K562 (cell line): ENCODE data around the gene CD300LB. TPM values are rescaled to one million over a fixed set of nuclear protein-coding genes. Genes with fewer than 3 reads are reported as not detected.

Source experiments
- CBX3 ChIP-seq, 2 experiments: IDR thresholded peaks; 1 replicate in 1 of 2; 2 replicates in 1 of 2; pipeline ENCODE4 v1.6.1; 2012; ENCODE audit warnings: inconsistent platforms in 2 of 2, low read length in 2 of 2, borderline replicate concordance in 1 of 2, control low read depth in 1 of 2
- CHD4 ChIP-seq: fragments of 200-600 bp; sonication (generic); IDR thresholded peaks from 3 replicates; pipeline ENCODE4 v1.6.1; 2012; ENCODE audit warnings: low read depth, mild to moderate bottlenecking, mixed read lengths, low read length, inconsistent platforms; ENCODE audit not compliant: insufficient read depth, insufficient replicate concordance, poor library complexity, severe bottlenecking
- DPF2 ChIP-seq: fragments of 450-650 bp; IDR thresholded peaks from 2 replicates; pipeline ENCODE4 v1.6.1; 2016
- EWSR1 ChIP-seq: fragments of 450-650 bp; IDR thresholded peaks from 2 replicates; pipeline ENCODE4 v1.6.1; 2018; ENCODE audit warnings: borderline replicate concordance, mild to moderate bottlenecking, low read depth, moderate library complexity; ENCODE audit not compliant: partially characterized antibody
- KLF6 ChIP-seq: fragments of 250-450 bp; sonication (Bioruptor Pico); IDR thresholded peaks from 2 replicates; pipeline ENCODE4 v1.4.0; 2020; ENCODE audit warnings: mild to moderate bottlenecking, moderate library complexity, borderline replicate concordance
- MBD1 ChIP-seq: fragments of 250-450 bp; sonication (Bioruptor Pico); IDR thresholded peaks from 2 replicates; pipeline ENCODE4 v1.8.0; 2022; ENCODE audit warnings: inconsistent platforms
- POLR2B ChIP-seq: fragments of 450-650 bp; IDR thresholded peaks from 2 replicates; pipeline ENCODE4 v1.6.1; 2018; ENCODE audit warnings: low read depth; ENCODE audit not compliant: partially characterized antibody
- STAT5A ChIP-seq: IDR thresholded peaks from 2 replicates; pipeline ENCODE4 v1.6.1; 2012; ENCODE audit warnings: low read length, inconsistent platforms, borderline replicate concordance
- ZC3H4 ChIP-seq: sonication (generic); formaldehyde crosslinking; IDR thresholded peaks from 2 replicates; pipeline ENCODE4 v1.9.0; 2021; ENCODE audit warnings: missing genetic modification reagents, borderline replicate concordance
- ZFP36 ChIP-seq: fragments of 150-350 bp; IDR thresholded peaks from 2 replicates; pipeline ENCODE4 v1.6.1; 2018; ENCODE audit warnings: low read length, low read depth; ENCODE audit not compliant: partially characterized antibody
- ZNF175 ChIP-seq: fragments of 200-800 bp; sonication (Bioruptor generic); IDR thresholded peaks from 2 replicates; pipeline ENCODE4 v1.6.1; 2016; ENCODE audit warnings: low read depth, mild to moderate bottlenecking, missing genetic modification characterization, missing compliant biosample characterization
- ZNF583 ChIP-seq: fragments of 250-450 bp; sonication (Bioruptor Pico); IDR thresholded peaks from 2 replicates; pipeline ENCODE4 v1.4.0; 2020
- polyA plus RNA-seq, 8 experiments: library from polyadenylated mRNA; depleted of rRNA in 4 of 8; stranded (reverse) in 5 of 8; unstranded in 3 of 8; fragments of >200 nt; fragmentation: Nextera tagmentation in 2 of 8; fragmentation: Illumina TruSeq in 1 of 8; extraction: Ambion mirVana in 2 of 8; extraction: Trizol in 1 of 8; gene quantifications; 2 replicates each; pipeline versions ENCODE4 v1.2.1 to v1.2.3, GENCODE V29; 2011 to 2014; ENCODE audit warnings: inconsistent platforms in 1 of 8, missing spikeins in 1 of 8
- total RNA-seq, 7 experiments: library from RNA; depleted of rRNA in 6 of 7; stranded (reverse); fragments of >200 nt in 6 of 7; fragmentation: Illumina TruSeq in 2 of 7; extraction: Trizol in 2 of 7; gene quantifications; 2 replicates each; pipeline versions ENCODE4 v1.2.1 to v1.2.3, GENCODE V29; 2011 to 2021; ENCODE audit warnings: low replicate concordance in 1 of 7

Gene CD300LB
- total and polyA plus RNA-seq, 9 of the 15 experiments (the other 6 are each of a cell fraction or from before 2014, with no cell fraction given) = not detected

GRCh38 chr17:74532115-74532514 lies 840 bp upstream of the CD300LB start (continued):
- TF ChIP-seq ZFP36 (no peak), STAT5A (no peak), DPF2 (no peak), ZNF175 (CRISPR knock-in tag) (no peak), ZC3H4 (no peak), CBX3 (IDR thresholded peaks at IDR 0.05; ENCODE audit: borderline replicate concordance in 1 of 2, low read length in 2 of 2) (no peak), KLF6 (CRISPR knock-in tag) (no peak), ZNF583 (CRISPR knock-in tag) (no peak), EWSR1 (no peak), MBD1 (CRISPR knock-in tag) (no peak), CHD4 (no peak), POLR2B (no peak)
